NCI-H1436 (cell line): ENCODE data around the gene RGS9.
"Not testable (repeated sequence)": the region's sequence is repeated elsewhere in the genome, so short reads cannot be mapped to it uniquely, and the experiment has no call there.

Experiments
- DNase-seq: peaks from one replicate; lab custom pipeline; 2025; lab: John Stamatoyannopoulos, UW

The RGS9 gene

GRCh38 chr17:65183736-65184135 lies 46.6 kb downstream of the RGS9 start:
- DNase-seq = no peak

- no peak for DNase-seq
Observed at GRCh38 chr17:65184235-65184959, 47.2 kb downstream of the RGS9 start.

DNA sequence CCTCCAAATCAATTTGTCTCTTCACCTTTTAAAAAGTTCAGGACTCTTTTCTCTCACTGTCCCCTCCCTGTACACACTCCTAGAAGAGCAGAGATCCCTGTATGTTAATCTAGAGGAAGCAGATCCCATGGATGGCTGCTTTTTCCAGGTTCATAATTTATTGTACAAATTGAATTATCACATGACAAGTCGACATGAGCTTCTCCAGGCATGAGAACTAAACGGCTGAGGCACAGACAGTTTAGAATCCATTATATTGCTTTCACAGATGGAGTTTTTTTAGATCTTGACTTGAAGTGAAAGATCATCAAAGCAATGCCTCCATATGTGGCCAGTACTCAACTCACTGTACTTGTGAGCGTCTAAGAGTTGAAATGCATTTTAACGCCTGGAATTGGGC lies 47.9 kb downstream of the RGS9 start:
- DNase-seq = no peak

DNA sequence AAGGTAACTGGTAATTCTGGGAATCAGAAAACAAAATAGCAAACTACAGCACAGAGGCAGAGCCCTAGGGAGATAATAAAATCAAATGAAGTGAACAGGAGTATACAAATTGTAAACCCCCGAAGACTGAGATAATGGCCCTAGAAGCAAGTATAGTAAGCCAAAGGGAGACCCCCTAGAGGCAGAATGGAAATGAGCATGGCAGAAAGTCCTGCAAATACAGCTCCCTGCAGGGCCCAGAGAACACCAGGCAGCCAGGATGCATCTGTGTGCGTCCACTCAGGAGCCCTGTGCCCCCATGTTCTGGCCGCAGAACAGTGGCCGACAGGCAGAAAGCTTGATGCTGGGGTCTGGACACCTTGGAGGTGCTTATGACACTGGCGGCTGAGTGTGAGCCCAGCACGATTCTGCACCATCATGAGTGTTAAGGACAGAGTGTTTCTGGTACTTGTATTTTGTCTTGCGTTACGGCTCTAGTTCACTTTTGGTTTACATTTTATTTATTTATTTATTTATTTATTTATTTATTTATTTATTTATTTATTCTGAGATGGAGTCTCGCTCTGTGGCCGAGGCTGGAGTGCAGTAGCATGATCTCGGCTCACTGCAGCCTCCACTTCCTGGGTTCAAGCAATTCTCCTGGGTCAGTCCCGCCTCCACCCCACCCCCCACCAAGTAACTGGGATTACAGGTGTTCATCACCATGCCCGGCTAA lies 48.7 kb downstream of the RGS9 start:
- no peak for DNase-seq

DNA sequence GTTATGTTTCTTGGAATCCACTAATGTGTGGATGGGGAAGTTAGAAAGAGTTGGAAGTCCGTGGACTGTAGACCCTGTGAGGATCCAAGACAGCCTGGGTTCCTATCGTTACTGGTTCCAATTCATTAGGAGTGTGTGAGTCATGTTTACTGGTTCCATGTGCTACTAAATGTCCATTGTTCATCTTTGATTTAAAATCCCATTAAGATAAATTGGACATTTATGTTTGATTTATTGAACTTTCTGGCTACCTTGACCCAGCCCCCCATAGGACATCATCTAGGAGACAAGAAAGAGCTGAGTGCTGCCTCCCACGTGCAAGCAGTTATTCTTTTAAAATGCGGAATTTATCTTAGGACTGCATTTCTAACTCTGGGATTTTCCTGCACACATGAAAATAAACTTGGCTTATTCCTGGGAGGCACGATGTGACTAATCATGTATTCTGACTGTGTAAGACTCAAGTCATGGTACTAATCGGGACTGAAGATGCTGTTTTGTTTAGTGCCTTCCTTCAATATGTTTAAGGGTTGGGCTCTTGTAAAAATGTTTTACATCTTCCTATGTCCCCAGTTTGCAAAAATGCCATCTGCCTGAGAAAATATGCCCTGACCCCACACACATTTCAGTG lies 53.4 kb downstream of the RGS9 start:
- no peak for DNase-seq

DNA sequence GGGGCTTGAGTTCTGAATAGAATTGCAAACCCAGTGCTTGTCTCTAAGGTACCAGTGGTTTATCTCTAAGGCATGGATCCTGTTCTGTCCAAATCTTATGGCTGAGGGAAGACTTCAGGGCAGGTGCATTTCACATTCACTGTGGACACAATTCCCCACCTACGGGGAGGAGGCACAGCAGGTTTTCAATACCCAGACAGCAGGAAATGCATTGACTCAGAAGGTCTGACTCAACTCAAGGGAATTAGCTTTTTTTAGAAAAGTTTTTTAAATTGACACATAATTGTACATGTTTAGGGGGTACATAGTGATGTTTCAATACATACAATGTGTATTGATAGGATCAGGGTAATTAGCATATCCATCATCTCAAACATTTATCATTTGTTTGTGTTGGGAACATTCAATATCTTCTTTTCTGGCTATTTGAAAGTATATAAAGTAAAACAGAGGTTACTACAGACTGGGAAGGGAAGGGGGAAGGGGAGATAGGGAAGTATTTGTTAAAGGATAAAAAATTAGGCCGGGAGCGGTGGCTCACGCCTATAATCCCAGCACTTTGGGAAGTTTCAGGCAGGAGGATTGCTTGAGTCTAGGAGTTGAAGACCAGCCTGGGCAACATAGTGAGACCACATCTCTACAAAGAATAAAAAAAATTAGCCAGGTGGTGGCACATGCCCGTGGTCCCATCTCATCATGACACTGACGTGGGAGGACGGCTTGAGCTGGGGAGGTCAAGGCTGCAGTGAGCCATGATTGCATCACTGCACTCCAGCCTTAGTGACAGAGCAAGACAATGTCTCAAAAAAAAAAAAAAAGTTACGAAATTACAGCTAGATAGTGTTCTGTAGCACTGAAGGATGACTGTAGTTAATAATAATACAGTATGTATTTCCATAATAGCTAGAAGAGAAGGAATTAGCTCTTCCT lies 54.9 kb downstream of the RGS9 start:
- DNase-seq = no peak

DNA sequence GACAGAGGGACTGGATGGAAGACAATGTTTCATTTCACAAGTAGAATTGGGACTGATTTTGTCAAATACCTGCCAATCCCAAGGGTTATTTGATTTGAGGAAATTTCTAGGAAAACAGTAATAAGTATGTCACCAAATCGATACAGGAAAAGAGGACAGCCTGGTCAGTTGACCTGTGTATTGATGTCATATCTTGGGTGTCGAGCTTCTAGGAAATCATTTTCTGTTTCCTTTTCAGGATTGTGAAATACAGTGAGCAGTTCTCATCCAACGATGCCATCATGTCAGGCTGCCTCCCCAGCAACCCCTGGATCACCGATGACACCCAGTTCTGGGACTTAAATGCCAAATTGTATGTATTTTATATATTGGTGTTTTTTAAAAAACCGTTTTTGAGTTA lies 56.1 kb downstream of the RGS9 start:
- DNase-seq = no peak

GRCh38 chr17:65193716-65194293 lies 56.6 kb downstream of the RGS9 start:
- no peak for DNase-seq

GRCh38 chr17:65194670-65195334 lies 57.6 kb downstream of the RGS9 start:
- DNase-seq = no peak

GRCh38 chr17:65195716-65196115 lies 58.5 kb downstream of the RGS9 start:
- no peak for DNase-seq

DNA sequence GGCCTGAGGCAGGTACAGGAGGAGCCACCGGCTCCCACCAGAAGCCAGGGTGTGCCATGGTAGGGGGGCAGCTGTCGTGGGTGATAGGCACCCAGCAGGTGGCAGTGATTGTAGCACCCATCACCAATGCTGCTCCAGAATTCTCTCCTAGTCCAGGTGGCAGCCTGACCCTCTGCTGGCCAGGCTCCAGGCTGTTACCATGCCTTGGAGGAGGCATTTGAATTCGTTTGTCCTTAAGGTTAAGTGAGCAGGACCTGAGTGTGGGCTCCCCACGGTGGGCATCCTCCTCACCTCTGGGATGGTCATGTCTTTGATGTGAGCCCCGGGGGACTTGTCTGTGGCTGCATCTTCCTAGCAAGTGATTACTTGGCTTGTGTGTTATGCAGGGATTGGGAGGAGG lies 59.4 kb downstream of the RGS9 start:
- DNase-seq = no peak

GRCh38 chr17:65197201-65197600 lies 60.0 kb downstream of the RGS9 start:
- DNase-seq = no peak

DNA sequence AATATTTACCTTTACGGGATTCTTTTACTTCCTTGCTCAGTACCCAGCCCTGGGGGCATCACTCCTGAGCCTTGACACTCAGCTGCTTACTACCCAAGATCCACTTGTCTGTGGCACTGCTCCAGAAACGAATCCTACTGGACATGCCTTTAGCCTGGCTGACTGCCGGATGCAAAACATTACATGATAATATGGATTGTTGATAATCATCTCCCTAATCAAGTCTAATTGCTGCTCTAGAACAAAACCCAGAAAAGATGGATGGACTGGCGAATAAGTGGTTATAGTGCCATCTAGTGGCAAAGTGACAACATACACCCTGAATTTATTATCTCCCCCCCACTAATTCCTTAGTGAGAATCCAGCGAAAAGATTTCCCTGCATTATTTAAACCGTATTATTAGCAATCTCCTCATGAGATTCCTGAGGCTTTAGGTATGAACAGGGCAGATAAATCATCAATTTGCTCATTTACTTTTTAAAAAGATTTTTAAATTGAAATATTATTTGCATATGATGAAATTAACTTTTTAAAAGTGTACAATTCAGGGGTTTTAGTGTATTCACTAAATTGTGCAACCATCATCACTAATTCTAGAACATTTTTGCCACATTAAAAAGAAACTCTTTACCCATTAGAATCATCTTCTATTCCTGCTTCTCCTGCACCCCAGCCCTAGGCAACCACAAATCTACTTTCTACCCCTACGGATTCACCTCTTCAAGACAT lies 61.6 kb downstream of the RGS9 start:
- DNase-seq = peak; percentile 80

GRCh38 chr17:65201331-65201730 lies 64.2 kb downstream of the RGS9 start:
- no peak for DNase-seq

DNA sequence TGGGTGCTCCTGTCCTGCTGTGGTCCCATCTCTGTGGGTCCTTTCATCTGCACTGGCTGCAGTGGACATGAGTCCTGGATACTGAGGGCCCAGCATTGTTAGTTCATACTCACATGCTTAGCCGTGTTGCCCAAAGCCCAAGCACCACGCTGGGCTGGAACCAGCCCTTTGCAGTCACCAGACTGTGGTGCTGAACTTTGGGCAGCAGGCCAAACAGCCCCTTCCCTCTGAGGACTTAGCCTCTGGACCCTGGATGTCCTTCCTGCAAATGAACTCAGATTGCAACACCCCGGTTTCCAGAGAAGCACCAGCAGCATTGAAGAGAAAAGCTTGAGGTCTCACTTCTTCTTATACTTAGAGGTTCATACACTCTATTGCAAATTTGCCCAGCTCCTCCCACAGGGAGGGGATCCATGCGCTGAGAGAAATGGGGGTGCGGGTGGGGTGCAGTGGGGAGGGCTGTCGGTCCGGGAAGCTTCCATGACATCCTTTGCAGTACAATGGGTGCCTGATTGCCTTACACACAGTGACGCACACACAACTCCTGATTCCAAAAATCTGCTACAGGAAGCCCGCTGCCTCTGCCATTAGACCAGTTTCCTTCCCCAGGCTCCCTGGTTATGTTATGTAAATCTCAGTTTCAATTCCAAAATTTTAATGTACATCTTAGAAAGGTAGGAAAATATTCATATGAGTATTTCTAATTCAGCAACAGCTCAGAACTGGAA lies 65.8 kb downstream of the RGS9 start:
- DNase-seq = no peak

GRCh38 chr17:65204001-65204400 lies 66.8 kb downstream of the RGS9 start:
- DNase-seq = no peak

DNA sequence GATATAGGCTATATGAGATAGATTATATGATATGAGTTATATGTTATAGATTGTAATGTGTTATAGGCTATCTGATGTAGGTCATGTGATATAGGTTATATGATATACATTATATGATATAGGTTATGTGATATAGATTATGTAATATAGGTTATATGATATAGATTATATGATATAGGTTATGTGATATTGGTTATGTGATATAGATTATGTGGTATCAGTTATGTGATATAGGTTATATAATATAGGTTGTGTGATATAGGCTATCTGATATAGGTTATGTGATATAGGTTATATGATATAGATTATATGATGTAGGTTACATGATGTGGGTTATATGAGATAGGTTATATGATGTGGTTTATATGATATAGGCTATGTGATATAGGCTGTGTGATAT lies 68.5 kb downstream of the RGS9 start:
- DNase-seq = no peak

- DNase-seq = not testable (repeated sequence)
Observed at GRCh38 chr17:65207448-65207847, 70.3 kb downstream of the RGS9 start.

GRCh38 chr17:65208717-65209116 lies 71.5 kb downstream of the RGS9 start:
- DNase-seq = no peak

DNA sequence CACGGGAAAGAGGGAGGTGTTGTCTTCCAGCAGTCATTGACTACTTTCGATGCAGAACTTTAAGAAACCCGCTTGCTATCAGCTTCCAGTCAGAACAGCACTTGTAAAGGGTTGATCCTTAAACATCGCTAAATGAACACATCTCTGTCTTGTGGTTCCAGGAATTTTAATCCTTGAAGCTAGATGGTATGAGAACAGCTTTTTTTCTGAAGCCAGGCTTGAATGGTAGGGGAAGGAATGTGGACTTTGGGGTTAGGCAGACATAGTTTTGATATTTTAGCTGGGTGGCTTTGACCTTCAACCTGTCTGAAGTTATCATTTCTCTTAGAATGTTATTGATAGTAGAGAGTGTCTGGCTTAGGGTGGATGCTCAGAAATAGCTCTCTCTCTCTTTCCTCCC lies 81.1 kb downstream of the RGS9 start:
- no peak for DNase-seq
